Measurements from ENCODE around the gene MEI1. TPM values are rescaled to one million over a fixed set of nuclear protein-coding genes. Genes with fewer than 3 reads are reported as not detected.

MEI1 gene
- total and polyA plus RNA-seq, 9 of the 15 experiments (the other 6 are each of a cell fraction or from before 2014, with no cell fraction given): 0.08 to 0.68 (median 0.18) TPM; not detected in 2

GRCh38 chr22:41688365-41689211 is 10.7 kb upstream of the MEI1 start, which contains the start of gene SNU13 (continued):
- TF ChIP-seq E4F1 (CRISPR knock-in tag; IDR thresholded peaks at IDR 0.05; ENCODE audit: borderline replicate concordance): no peak
- no peak for TF ChIP-seq NR2C2 (CRISPR knock-in tag; IDR thresholded peaks at IDR 0.05)
- peak; percentile 96 for TF ChIP-seq NR2C2 (tag; IDR thresholded peaks at IDR 0.05)
- no peak for TF ChIP-seq RBM15 (IDR thresholded peaks at IDR 0.05; ENCODE audit: insufficient read depth, low read length)
- TF ChIP-seq POLR2G (IDR thresholded peaks at IDR 0.05; ENCODE audit: low read depth, low read length): peak; percentile 93
- TF ChIP-seq E2F6 (IDR thresholded peaks at IDR 0.05; ENCODE audit: borderline replicate concordance in 1 of 2, extremely low read depth in 1 of 2, insufficient read depth in 1 of 2, insufficient read length in 1 of 2, low read depth in 1 of 2, low read length in 1 of 2, poor library complexity in 1 of 2, severe bottlenecking in 1 of 2): peak; percentile 82 to 87
- TF ChIP-seq ZNF407 (IDR thresholded peaks at IDR 0.05; ENCODE audit: low read depth): peak; percentile 67; the same call in 1 of the 2 replicates
- no peak for TF ChIP-seq ZNF586 (CRISPR knock-in tag; conservative IDR thresholded peaks at IDR 0.05)
- peak; percentile 86 for TF ChIP-seq POLR2H (tag; IDR thresholded peaks at IDR 0.05; ENCODE audit: low read depth)
- TF ChIP-seq GTF3C2 (IDR thresholded peaks at IDR 0.05; ENCODE audit: borderline replicate concordance, extremely low read depth, insufficient read length): peak; percentile 60

Measured in K562 (cell line).